HepG2 (cell line): ENCODE data around the gene RUNX2. TPM values are rescaled to one million over a fixed set of nuclear protein-coding genes. Genes with fewer than 3 reads are reported as not detected.

ENCODE experiments used
- ATAC-seq: fragments of 200-7000 bp; cut with Tn5 transposase; 3 replicates; pipeline ENCODE4 v1.9.1; 2020; ENCODE audit warnings: mild to moderate bottlenecking, moderate library complexity
- BruUV-seq: library from RNA; stranded (reverse); fragments of 400-500 nt; replicated peaks from 2 replicates; lab custom pipeline; 2021; lab: Mats Ljungman, UMichigan
- CTCF ChIA-PET: fragments of 300-600 bp; formaldehyde crosslinking; extraction: SDS; loops from one replicate; lab custom pipeline; 2021; ENCODE audit warnings: low total read pairs, inconsistent platforms, low intra/inter-chr PET ratio; lab: Yijun Ruan, JAX
- POLR2A ChIA-PET: fragments of 350-600 bp; sonication (Branson Sonifier 250); formaldehyde crosslinking; loops from one replicate; lab custom pipeline; 2020; ENCODE audit warnings: antibody characterized with exemption, inconsistent platforms; lab: Yijun Ruan, JAX
- DNase-seq: peaks from one replicate; pipeline ENCODE4 v3.0.0-alpha.2; 2015; ENCODE audit warnings: low spot score
- FAIRE-seq: peaks from 3 replicates; lab custom pipeline; 2011; peaks lifted over from hg19 to GRCh38; lab: Jason Lieb, UNC
- H2AFZ ChIP-seq: one replicate; pipeline ENCODE4 v1.6.1; 2011; ENCODE audit warnings: low read length, inconsistent platforms
- H3K27ac ChIP-seq: fragments of 300-600 bp; 3 replicates; pipeline ENCODE4 v1.8.0; 2011; ENCODE audit warnings: mixed run types, mild to moderate bottlenecking, mixed read lengths, low read length, inconsistent platforms; ENCODE audit not compliant: insufficient read depth; ENCODE audit errors: extremely low read length
- H3K27me3 ChIP-seq, 2 experiments: fragments of 200-600 bp in 1 of 2; 2 replicates in 1 of 2; 3 replicates in 1 of 2; pipeline versions ENCODE4 v1.6.0 to v1.8.0; 2011; ENCODE audit warnings: low read length in 2 of 2, mild to moderate bottlenecking in 2 of 2, moderate library complexity in 2 of 2, inconsistent platforms in 1 of 2; ENCODE audit not compliant: insufficient read depth in 2 of 2, control insufficient read depth in 1 of 2
- H3K36me3 ChIP-seq, 2 experiments: fragments of 200-600 bp in 1 of 2; replicated peaks in 1 of 2; 2 replicates in 1 of 2; 3 replicates in 1 of 2; pipeline versions ENCODE4 v1.5.1 to v1.8.0; 2011; ENCODE audit warnings: low read length in 2 of 2, inconsistent platforms in 1 of 2; ENCODE audit not compliant: insufficient read depth in 2 of 2, control insufficient read depth in 1 of 2
- H3K4me1 ChIP-seq: 2 replicates; pipeline ENCODE4 v1.5.1; 2012; ENCODE audit warnings: low read length, inconsistent platforms; ENCODE audit not compliant: insufficient read depth
- H3K4me2 ChIP-seq: 2 replicates; pipeline ENCODE4 v1.6.0; 2011; ENCODE audit warnings: low read depth, low read length, inconsistent platforms
- H3K4me3 ChIP-seq, 3 experiments: fragments of 200-600 bp in 1 of 3; sonication (generic), shearing (Covaris generic) in 1 of 3; replicated peaks in 1 of 3; 2 replicates each; pipeline ENCODE4 v1.5.1; 2011 to 2016; ENCODE audit warnings: low read length in 3 of 3, inconsistent platforms in 2 of 3, low read depth in 2 of 3, mild to moderate bottlenecking in 2 of 3, control low read depth in 1 of 3, mixed read lengths in 1 of 3; ENCODE audit not compliant: insufficient read depth in 1 of 3
- H3K79me2 ChIP-seq: one replicate; pipeline ENCODE4 v1.6.1; 2011; ENCODE audit warnings: low read length, inconsistent platforms; ENCODE audit not compliant: insufficient read depth
- H3K9ac ChIP-seq: 2 replicates; pipeline ENCODE4 v1.6.0; 2011; ENCODE audit warnings: mild to moderate bottlenecking, low read depth, low read length, inconsistent platforms; ENCODE audit not compliant: insufficient read depth
- H3K9me3 ChIP-seq: 2 replicates; pipeline ENCODE4 v1.5.1; 2012; ENCODE audit warnings: mild to moderate bottlenecking, low read length
- H4K20me1 ChIP-seq: 2 replicates; pipeline ENCODE4 v1.6.0; 2011; ENCODE audit warnings: inconsistent platforms, mild to moderate bottlenecking, low read length, moderate library complexity; ENCODE audit not compliant: insufficient read depth
- DNMT3B ChIP-seq: conservative IDR thresholded peaks from 2 replicates; pipeline ENCODE4 v1.6.1; 2016; ENCODE audit warnings: missing biosample characterization, control low read depth
- ELF4 ChIP-seq: sonication (generic); formaldehyde crosslinking; IDR thresholded peaks from 2 replicates; pipeline ENCODE4 v1.5.0; 2020; ENCODE audit warnings: missing genetic modification reagents, mild to moderate bottlenecking, moderate library complexity, borderline replicate concordance
- FOXC1 ChIP-seq: sonication (generic); formaldehyde crosslinking; IDR thresholded peaks from 2 replicates; pipeline ENCODE4 v1.8.0; 2022; ENCODE audit warnings: mild to moderate bottlenecking, missing genetic modification reagents, borderline replicate concordance
- HDAC1 ChIP-seq: sonication (generic); formaldehyde crosslinking; IDR thresholded peaks from 2 replicates; pipeline ENCODE4 v1.5.1; 2020; ENCODE audit warnings: mild to moderate bottlenecking, missing genetic modification reagents
- NFATC3 ChIP-seq: sonication (generic); formaldehyde crosslinking; IDR thresholded peaks from 2 replicates; pipeline ENCODE4 v1.5.1; 2020; ENCODE audit warnings: mild to moderate bottlenecking, missing genetic modification reagents
- NFE2L1 ChIP-seq: sonication (generic); formaldehyde crosslinking; IDR thresholded peaks from 2 replicates; pipeline ENCODE4 v1.4.0; 2020; ENCODE audit warnings: missing genetic modification reagents, mild to moderate bottlenecking, borderline replicate concordance
- PBX2 ChIP-seq: IDR thresholded peaks from 2 replicates; pipeline ENCODE4 v1.6.1; 2016; ENCODE audit warnings: control low read depth
- TARDBP ChIP-seq: sonication (generic); formaldehyde crosslinking; IDR thresholded peaks from 2 replicates; pipeline ENCODE4 v1.8.0; 2022; ENCODE audit warnings: mild to moderate bottlenecking, missing genetic modification reagents
- ZFP1 ChIP-seq: IDR thresholded peaks from 2 replicates; pipeline ENCODE4 v1.6.1; 2016
- ZNF335 ChIP-seq: sonication (generic); formaldehyde crosslinking; IDR thresholded peaks from 2 replicates; pipeline ENCODE4 v1.4.0; 2020; ENCODE audit warnings: missing genetic modification reagents
- ZNF543 ChIP-seq: sonication (generic); formaldehyde crosslinking; IDR thresholded peaks from 2 replicates; pipeline ENCODE4 v1.4.0; 2020; ENCODE audit warnings: mild to moderate bottlenecking, missing genetic modification reagents
- ZNF567 ChIP-seq: sonication (generic); formaldehyde crosslinking; IDR thresholded peaks from 2 replicates; pipeline ENCODE4 v1.8.1; 2023; ENCODE audit warnings: mild to moderate bottlenecking, missing genetic modification reagents, borderline replicate concordance
- ZNF598 ChIP-seq: sonication (generic); formaldehyde crosslinking; IDR thresholded peaks from 2 replicates; pipeline ENCODE4 v1.5.1; 2020; ENCODE audit warnings: mild to moderate bottlenecking, missing genetic modification reagents, borderline replicate concordance
- ZNF737 ChIP-seq: sonication (generic); formaldehyde crosslinking; IDR thresholded peaks from 2 replicates; pipeline ENCODE4 v1.5.0; 2020; ENCODE audit warnings: missing genetic modification reagents, mild to moderate bottlenecking, borderline replicate concordance
- ZNF816 ChIP-seq: sonication (generic); formaldehyde crosslinking; IDR thresholded peaks from 2 replicates; pipeline ENCODE4 v1.8.0; 2022; ENCODE audit warnings: missing genetic modification reagents, mild to moderate bottlenecking, borderline replicate concordance
- ZNF879 ChIP-seq: sonication (generic); formaldehyde crosslinking; IDR thresholded peaks from 2 replicates; pipeline ENCODE4 v1.8.1; 2023; ENCODE audit warnings: missing genetic modification reagents
- WGBS: methylation state at CpG from one replicate; pipeline ENCODE4 v1.1.6; 2017; ENCODE audit warnings: low lambda C conversion rate; 5-methylcytosine and 5-hydroxymethylcytosine counted together
- in situ Hi-C: cut with HindIII; loops from 2 replicates; pipeline ENCODE4 v1.10.0; 2017; ENCODE audit warnings: low pct_unique_long_range_greater_than_20kb; ENCODE audit not compliant: extremely low pct_ligation_motif_present
- intact Hi-C: fragments of 100-400 bp; cut with micrococcal nuclease; formaldehyde crosslinking; loops from one replicate; pipeline ENCODE4 v1.10.0; 2022; ENCODE audit not compliant: unreplicated experiment
- polyA plus RNA-seq, 8 experiments: library from polyadenylated mRNA; depleted of rRNA in 3 of 8; stranded (reverse) in 7 of 8; unstranded in 1 of 8; fragments of >200 nt; fragmentation: Illumina TruSeq in 4 of 8; extraction: Trizol in 4 of 8; gene quantifications; 2 replicates each; pipeline versions ENCODE4 v1.2.1 to v1.2.3, GENCODE V29; 2011 to 2016; ENCODE audit warnings: low read depth in 4 of 8, missing spikeins in 1 of 8, mixed read lengths in 1 of 8; ENCODE audit not compliant: insufficient read depth in 1 of 8
- total RNA-seq, 5 experiments: library from RNA; depleted of rRNA; stranded (reverse); fragments of >200 nt; fragmentation: Illumina TruSeq; extraction: Trizol; gene quantifications; 2 replicates each; pipeline ENCODE4 v1.2.3, GENCODE V29; 2016; ENCODE audit warnings: low read depth in 1 of 5

RUNX2 gene
- total and polyA plus RNA-seq, 2 of the 13 experiments (the other 11 are each of a cell fraction or from before 2014, with no cell fraction given): not detected

GRCh38 chr6:45382391-45382790, 54.3 kb downstream of the RUNX2 start:
- intact Hi-C loops: no loop called here
- no TSS peak for BruUV-seq
- no peak for ATAC-seq

More at GRCh38 chr6:45382391-45382790, 54.3 kb downstream of the RUNX2 start:
- WGBS: 36% methylated on average over 2 of the region's 2 CpGs
- no peaks in the 10 kb centered on the region for H3K9me3 ChIP-seq
- DNase-seq: no peak
- CTCF ChIA-PET: no interaction called here
- no peak overlapping the region for H3K27ac ChIP-seq
- H4K20me1 ChIP-seq: no peaks in the 10 kb centered on the region
- no peak overlapping the region for H3K4me3 ChIP-seq
- H2AFZ ChIP-seq: no peak overlapping the region
- no peaks in the 10 kb centered on the region for H3K36me3 ChIP-seq
- POLR2A ChIA-PET: no interaction called here
- no peak for FAIRE-seq
- H3K4me1 ChIP-seq: peaks cover 11% of the 10 kb centered on the region; the same call in 1 of the 2 replicates
- in situ Hi-C loops: no loop called here
- no peak overlapping the region for H3K9ac ChIP-seq
- no peak for TF ChIP-seq ZNF816 (CRISPR knock-in tag)
- no peak for TF ChIP-seq ZFP1 (CRISPR knock-in tag)
- TF ChIP-seq ZNF737 (CRISPR knock-in tag): no peak
- no peak for TF ChIP-seq ZNF543 (CRISPR knock-in tag)
- TF ChIP-seq DNMT3B: no peak
- no peak for TF ChIP-seq NFE2L1 (CRISPR knock-in tag)
- no peak for TF ChIP-seq ZNF335 (CRISPR knock-in tag)
- no peak for TF ChIP-seq TARDBP (CRISPR knock-in tag)
- no peak for TF ChIP-seq ZNF598 (CRISPR knock-in tag)
- TF ChIP-seq HDAC1: no peak
- TF ChIP-seq ZNF567 (CRISPR knock-in tag): no peak
- TF ChIP-seq NFATC3 (CRISPR knock-in tag): no peak
- no peak for TF ChIP-seq PBX2 (CRISPR knock-in tag)
- no peak for TF ChIP-seq ZNF879 (CRISPR knock-in tag)
- TF ChIP-seq ELF4: no peak
- TF ChIP-seq FOXC1 (CRISPR knock-in tag): no peak
- H3K79me2 ChIP-seq: no peaks in the 10 kb centered on the region
- H3K27me3 ChIP-seq: peaks cover 0 to 9% of the 10 kb centered on the region in 2 experiments; a peak in 2 of 5 replicates
- no peak overlapping the region for H3K4me2 ChIP-seq
